ENCODE data around the gene NAALADL2. TPM values are rescaled to one million over a fixed set of nuclear protein-coding genes. Genes with fewer than 3 reads are reported as not detected.

NAALADL2 gene
- total and polyA plus RNA-seq, 9 of the 15 experiments (the other 6 are each of a cell fraction or from before 2014, with no cell fraction given): 0.29 to 1.1 (median 0.79) TPM; not detected in 1

DNA sequence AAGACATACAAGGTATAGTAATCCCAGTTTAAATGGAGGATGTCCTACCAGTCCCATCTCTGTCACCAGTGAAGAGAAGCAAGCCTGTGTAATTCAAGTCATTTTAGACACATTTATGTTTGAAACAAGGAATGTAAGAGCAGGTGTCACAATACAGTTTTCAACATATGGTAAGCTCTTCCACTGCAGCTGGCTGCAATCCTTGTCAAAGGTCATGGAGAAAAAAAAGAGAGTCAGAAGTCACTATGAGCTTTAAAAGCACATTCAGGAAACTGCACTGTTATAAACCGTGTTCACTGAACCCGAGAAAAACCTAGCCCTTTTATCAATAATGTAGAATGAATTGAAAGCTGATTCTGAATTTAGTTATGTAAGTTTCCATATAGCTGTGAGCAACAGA is 206.4 kb downstream of the NAALADL2 start (continued):
- TF ChIP-seq, protein P1, sequence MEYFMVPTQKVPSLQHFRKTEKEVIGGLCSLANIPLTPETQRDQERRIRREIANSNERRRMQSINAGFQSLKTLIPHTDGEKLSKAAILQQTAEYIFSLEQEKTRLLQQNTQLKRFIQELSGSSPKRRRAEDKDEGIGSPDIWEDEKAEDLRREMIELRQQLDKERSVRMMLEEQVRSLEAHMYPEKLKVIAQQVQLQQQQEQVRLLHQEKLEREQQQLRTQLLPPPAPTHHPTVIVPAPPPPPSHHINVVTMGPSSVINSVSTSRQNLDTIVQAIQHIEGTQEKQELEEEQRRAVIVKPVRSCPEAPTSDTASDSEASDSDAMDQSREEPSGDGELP (CRISPR knock-in tag; IDR thresholded peaks at IDR 0.05; ENCODE audit: borderline replicate concordance): no peak
- TF ChIP-seq MED1 (CRISPR knock-in tag; IDR thresholded peaks at IDR 0.05; ENCODE audit: borderline replicate concordance) (no peak), SLC30A9 (CRISPR knock-in tag; IDR thresholded peaks at IDR 0.05) (no peak), NR4A1 (CRISPR knock-in tag; IDR thresholded peaks at IDR 0.05) (no peak), NR4A1 (tag; IDR thresholded peaks at IDR 0.05) (no peak), ZKSCAN8 (CRISPR knock-in tag; IDR thresholded peaks at IDR 0.05) (no peak), ZNF316 (IDR thresholded peaks at IDR 0.05) (no peak), NONO (IDR thresholded peaks at IDR 0.05; ENCODE audit: low read depth in 2 of 2, low read length in 1 of 2) (no peak)

DNA sequence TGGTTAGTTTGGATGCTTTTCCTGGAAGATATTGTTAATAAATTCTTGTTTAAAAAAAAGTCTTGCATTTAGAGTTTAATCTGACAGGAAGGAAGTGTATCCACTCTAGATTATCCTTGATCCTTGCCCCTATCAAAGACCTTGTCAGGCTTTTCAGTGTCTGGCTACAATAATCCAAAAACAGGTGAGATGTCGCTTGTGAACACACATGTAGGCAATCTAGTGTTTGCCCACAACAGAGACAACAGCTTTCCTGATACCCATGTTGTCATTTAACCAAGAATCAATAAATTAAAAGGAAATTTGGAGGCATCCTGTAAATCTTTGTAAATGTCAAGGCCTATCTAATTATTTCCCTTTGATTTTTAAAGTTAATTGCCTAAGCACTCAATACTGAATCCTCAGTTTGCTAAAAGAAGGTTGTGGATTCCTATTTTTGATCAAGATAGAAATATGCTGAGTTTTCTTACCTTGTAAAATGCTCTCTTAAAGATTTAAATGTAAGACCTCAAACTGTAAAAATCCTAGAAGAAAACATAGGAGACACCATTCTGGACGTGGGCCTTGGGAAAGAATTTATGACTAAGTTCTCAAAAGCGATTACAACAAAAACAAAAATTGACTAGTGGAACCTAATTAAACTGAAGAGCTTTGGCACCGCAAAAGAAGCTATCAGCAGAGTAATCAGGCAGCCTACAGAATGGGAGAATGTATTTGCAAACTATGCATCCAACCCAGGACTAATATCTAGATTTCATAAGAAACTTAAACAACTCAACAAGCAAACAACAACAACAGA is 207.7 kb downstream of the NAALADL2 start:
- Histone ChIP-seq H3K27ac (ENCODE audit: extremely low read depth, low read depth, low read length) (no peak overlapping the region), H2AFZ (ENCODE audit: low read depth, low read length) (no peak overlapping the region), H3K9me3 (replicated peaks; ENCODE audit: control insufficient read depth, insufficient read depth, low read depth, low read length) (no peaks in the 10 kb centered on the region), H3K4me3 (no peak overlapping the region), H3K4me2 (ENCODE audit: insufficient read depth, low read length) (no peak overlapping the region), H3K9ac (ENCODE audit: insufficient read depth in 1 of 2, low read depth in 2 of 2, low read length in 2 of 2) (no peak overlapping the region), H3K4me1 (replicated peaks in 1 of 2; ENCODE audit: control insufficient read depth in 2 of 2, insufficient read depth in 2 of 2, low read length in 2 of 2) (no peaks in the 10 kb centered on the region), H4K20me1 (replicated peaks; ENCODE audit: control insufficient read depth, insufficient read depth, low read length) (no peaks in the 10 kb centered on the region), H3K36me3 (ENCODE audit: control insufficient read depth, insufficient read depth, low read length) (no peaks in the 10 kb centered on the region), H3K27me3 (ENCODE audit: control insufficient read depth in 2 of 2, insufficient read depth in 2 of 2, low read length in 2 of 2) (no peaks in the 10 kb centered on the region), H3K79me2 (ENCODE audit: control insufficient read depth, insufficient read depth, low read length) (no peaks in the 10 kb centered on the region), H3K9me1 (ENCODE audit: control insufficient read depth, insufficient read depth, low read length) (no peaks in the 10 kb centered on the region)
- BruUV-seq (replicated peaks): no TSS peak
- no peak for DNase-seq (ENCODE audit: extremely low read depth in 1 of 4, low spot score in 3 of 4)
- ChIA-PET CTCF (ENCODE audit: low intra/inter-chr PET ratio) (no interaction called here), POLR2A (no interaction called here)
- FAIRE-seq: no peak
- no peak for ATAC-seq
- WGBS (ENCODE audit: insufficient coverage, low coverage, missing lambda C conversion rate): 2% methylated on average over 4 of the region's 4 CpGs
- in situ Hi-C loops (cut with MboI): no loop called here
- intact Hi-C loops (cut with micrococcal nuclease): no loop called here
- TF ChIP-seq ZNF165 (CRISPR knock-in tag; IDR thresholded peaks at IDR 0.05; ENCODE audit: borderline replicate concordance) (no peak), HCFC1 (IDR thresholded peaks at IDR 0.05; ENCODE audit: low read depth, low read length) (no peak), ZNF395 (CRISPR knock-in tag; IDR thresholded peaks at IDR 0.05) (no peak), CC2D1A (IDR thresholded peaks at IDR 0.05) (no peak), TAF15 (IDR thresholded peaks at IDR 0.05; ENCODE audit: low read depth, low read length) (no peak), STAG1 (CRISPR knock-in tag; IDR thresholded peaks at IDR 0.05; ENCODE audit: borderline replicate concordance) (no peak), FOS (IDR thresholded peaks at IDR 0.05; ENCODE audit: extremely low read depth, insufficient read length) (no peak)
- TF ChIP-seq, protein P2, sequence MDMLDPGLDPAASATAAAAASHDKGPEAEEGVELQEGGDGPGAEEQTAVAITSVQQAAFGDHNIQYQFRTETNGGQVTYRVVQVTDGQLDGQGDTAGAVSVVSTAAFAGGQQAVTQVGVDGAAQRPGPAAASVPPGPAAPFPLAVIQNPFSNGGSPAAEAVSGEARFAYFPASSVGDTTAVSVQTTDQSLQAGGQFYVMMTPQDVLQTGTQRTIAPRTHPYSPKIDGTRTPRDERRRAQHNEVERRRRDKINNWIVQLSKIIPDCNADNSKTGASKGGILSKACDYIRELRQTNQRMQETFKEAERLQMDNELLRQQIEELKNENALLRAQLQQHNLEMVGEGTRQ (CRISPR knock-in tag; IDR thresholded peaks at IDR 0.05): no peak
- TF ChIP-seq, protein P3, sequence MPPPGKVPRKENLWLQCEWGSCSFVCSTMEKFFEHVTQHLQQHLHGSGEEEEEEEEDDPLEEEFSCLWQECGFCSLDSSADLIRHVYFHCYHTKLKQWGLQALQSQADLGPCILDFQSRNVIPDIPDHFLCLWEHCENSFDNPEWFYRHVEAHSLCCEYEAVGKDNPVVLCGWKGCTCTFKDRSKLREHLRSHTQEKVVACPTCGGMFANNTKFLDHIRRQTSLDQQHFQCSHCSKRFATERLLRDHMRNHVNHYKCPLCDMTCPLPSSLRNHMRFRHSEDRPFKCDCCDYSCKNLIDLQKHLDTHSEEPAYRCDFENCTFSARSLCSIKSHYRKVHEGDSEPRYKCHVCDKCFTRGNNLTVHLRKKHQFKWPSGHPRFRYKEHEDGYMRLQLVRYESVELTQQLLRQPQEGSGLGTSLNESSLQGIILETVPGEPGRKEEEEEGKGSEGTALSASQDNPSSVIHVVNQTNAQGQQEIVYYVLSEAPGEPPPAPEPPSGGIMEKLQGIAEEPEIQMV (tag; conservative IDR thresholded peaks at IDR 0.05; ENCODE audit: low read depth): no peak
